Gastrocnemius medialis (tissue), 4 donors: Measurements from ENCODE around the gene CDC42BPG.

Source experiments
- CTCF ChIP-seq, 5 experiments: fragments of 450-650 bp in 3 of 5; fragments of 200-600 bp in 2 of 5; sonication (generic) in 2 of 5; IDR thresholded peaks in 4 of 5; conservative IDR thresholded peaks in 1 of 5; 1 replicate in 4 of 5; 2 replicates in 1 of 5; pipeline ENCODE4 v1.5.1; 2016 to 2019; ENCODE audit warnings: antibody characterized with exemption in 5 of 5, mild to moderate bottlenecking in 3 of 5, moderate library complexity in 3 of 5
- POLR2A ChIP-seq, 2 donors: fragments of 450-650 bp; IDR thresholded peaks; one replicate each; pipeline ENCODE4 v1.6.1; 2017; ENCODE audit warnings: antibody characterized with exemption in 2 of 2, mild to moderate bottlenecking in 2 of 2, moderate library complexity in 2 of 2

GRCh38 chr11:64859542-64860414 lies 15.3 kb upstream of the CDC42BPG start:
- TF ChIP-seq CTCF (IDR thresholded peaks at IDR 0.05 in 4 of 5, conservative IDR thresholded peaks at IDR 0.05 in 1 of 5) (no peak), POLR2A (IDR thresholded peaks at IDR 0.05) (no peak)
